GM12878 (cell line): ENCODE results near the gene BCR. TPM values are rescaled to one million over a fixed set of nuclear protein-coding genes. Genes with fewer than 3 reads are reported as not detected.

Experiments
- ATAC-seq: fragments of 200-7000 bp; cut with Tn5 transposase; 3 replicates; pipeline ENCODE4 v1.9.1; 2020; ENCODE audit warnings: mild to moderate bottlenecking, moderate library complexity
- BruUV-seq: library from RNA; stranded (reverse); fragments of 400-500 nt; replicated peaks from 2 replicates; lab custom pipeline; 2021; lab: Mats Ljungman, UMichigan
- CTCF ChIA-PET: fragments of 300-600 bp; sonication (Branson Sonifier 250); formaldehyde crosslinking; extraction: SDS; loops from one replicate; lab custom pipeline; 2021; ENCODE audit warnings: inconsistent platforms; lab: Yijun Ruan, JAX
- POLR2A ChIA-PET: fragments of 350-600 bp; formaldehyde crosslinking; extraction: SDS; loops from one replicate; lab custom pipeline; 2021; ENCODE audit warnings: inconsistent platforms; lab: Charles Lee
- RAD21 ChIA-PET: fragments of 300-600 bp; sonication (Branson Sonifier 250); formaldehyde crosslinking; loops from one replicate; lab custom pipeline; 2023; ENCODE audit warnings: antibody characterized with exemption; ENCODE audit not compliant: unreplicated experiment; lab: Charles Lee
- SMC1A ChIA-PET: fragments of 300-600 bp; sonication (Branson Sonifier 250); formaldehyde crosslinking; loops from one replicate; lab custom pipeline; 2023; ENCODE audit not compliant: unreplicated experiment, uncharacterized antibody; lab: Charles Lee
- DNase-seq: peaks from one replicate; pipeline ENCODE4 v3.0.0-alpha.2; 2011; ENCODE audit warnings: low read depth, low spot score
- FAIRE-seq: peaks from 3 replicates; lab custom pipeline; 2011; peaks lifted over from hg19 to GRCh38; lab: Jason Lieb, UNC
- H2AFZ ChIP-seq: 2 replicates; pipeline ENCODE4 v1.6.0; 2011; ENCODE audit warnings: low read depth, low read length, control low read depth; ENCODE audit not compliant: control insufficient read depth
- H3K27ac ChIP-seq: 2 replicates; pipeline ENCODE4 v1.5.1; 2011; ENCODE audit warnings: control low read depth; ENCODE audit not compliant: control insufficient read depth, insufficient read depth
- H3K27me3 ChIP-seq, 2 experiments: replicated peaks in 1 of 2; 2 replicates each; pipeline versions ENCODE4 v1.6.0 to v1.6.1; 2011; ENCODE audit warnings: low read length in 1 of 2; ENCODE audit not compliant: control insufficient read depth in 2 of 2, insufficient read depth in 2 of 2
- H3K36me3 ChIP-seq, 2 experiments: 2 replicates each; pipeline ENCODE4 v1.5.1; 2011; ENCODE audit warnings: low read length in 1 of 2; ENCODE audit not compliant: control insufficient read depth in 2 of 2, insufficient read depth in 2 of 2
- H3K4me1 ChIP-seq: 2 replicates; pipeline ENCODE4 v1.6.1; 2011; ENCODE audit warnings: mild to moderate bottlenecking, low read length, moderate library complexity, mixed read lengths; ENCODE audit not compliant: control insufficient read depth, insufficient read depth
- H3K4me2 ChIP-seq: 2 replicates; pipeline ENCODE4 v1.6.0; 2011; ENCODE audit warnings: control low read depth; ENCODE audit not compliant: control insufficient read depth, insufficient read depth
- H3K4me3 ChIP-seq: fragments of 200-600 bp; sonication (generic); 2 replicates; pipeline ENCODE4 v1.5.1; 2016
- H3K79me2 ChIP-seq: 2 replicates; pipeline ENCODE4 v1.6.0; 2011; ENCODE audit warnings: low read length; ENCODE audit not compliant: control insufficient read depth, insufficient read depth
- H3K9ac ChIP-seq: 2 replicates; pipeline ENCODE4 v1.8.0; 2011; ENCODE audit warnings: low read length, control low read depth, mixed read lengths; ENCODE audit not compliant: control insufficient read depth, insufficient read depth
- H3K9me3 ChIP-seq: replicated peaks from 3 replicates; pipeline ENCODE4 v1.5.1; 2011; ENCODE audit warnings: mild to moderate bottlenecking, low read length; ENCODE audit not compliant: control insufficient read depth, insufficient read depth
- H4K20me1 ChIP-seq: 2 replicates; pipeline ENCODE4 v1.6.0; 2011; ENCODE audit not compliant: control insufficient read depth, insufficient read depth
- ASH2L ChIP-seq: fragments of 300-600, 200-600 bp; sonication (generic); IDR thresholded peaks from 2 replicates; pipeline ENCODE4 v1.6.1; 2017; ENCODE audit warnings: low read depth, mild to moderate bottlenecking, borderline replicate concordance
- CBFB ChIP-seq: IDR thresholded peaks from 2 replicates; pipeline ENCODE4 v1.6.1; 2016; ENCODE audit warnings: antibody characterized with exemption, low read depth
- EED ChIP-seq: sonication (generic); IDR thresholded peaks from 2 replicates; pipeline ENCODE4 v1.6.1; 2016; ENCODE audit warnings: antibody characterized with exemption, low read depth
- GABPA ChIP-seq: IDR thresholded peaks from 2 replicates; pipeline ENCODE4 v1.6.1; 2014; ENCODE audit warnings: antibody characterized with exemption, low read depth, mild to moderate bottlenecking, inconsistent platforms
- JUNB ChIP-seq: IDR thresholded peaks from 2 replicates; pipeline ENCODE4 v1.6.1; 2016; ENCODE audit warnings: antibody characterized with exemption, mild to moderate bottlenecking
- MTA3 ChIP-seq: IDR thresholded peaks from 2 replicates; pipeline ENCODE4 v1.6.1; 2012; ENCODE audit warnings: low read length, inconsistent platforms, borderline replicate concordance
- MYC ChIP-seq: IDR thresholded peaks from 2 replicates; pipeline ENCODE4 v1.6.1; 2011; ENCODE audit warnings: mild to moderate bottlenecking, low read length, moderate library complexity, inconsistent platforms; ENCODE audit not compliant: insufficient read depth, insufficient replicate concordance, insufficient read length, severe bottlenecking
- NFXL1 ChIP-seq: fragments of 450-650 bp; IDR thresholded peaks from 2 replicates; pipeline ENCODE4 v1.6.1; 2017; ENCODE audit warnings: antibody characterized with exemption, mild to moderate bottlenecking, borderline replicate concordance
- PAX8 ChIP-seq: fragments of 450-650 bp; IDR thresholded peaks from 2 replicates; pipeline ENCODE4 v1.6.1; 2017; ENCODE audit warnings: mild to moderate bottlenecking, moderate library complexity
- STAT1 ChIP-seq: fragments of 450-650 bp; conservative IDR thresholded peaks from 2 replicates; pipeline ENCODE4 v1.6.1; 2014; ENCODE audit warnings: antibody characterized with exemption, mild to moderate bottlenecking
- STAT3 ChIP-seq: IDR thresholded peaks from 2 replicates; pipeline ENCODE4 v1.6.1; 2011; ENCODE audit warnings: low read depth, low read length, improper control_type of control experiment
- ZBED1 ChIP-seq: IDR thresholded peaks from 2 replicates; pipeline ENCODE4 v1.6.1; 2016; ENCODE audit warnings: borderline replicate concordance
- WGBS: methylation state at CpG from one replicate; pipeline ENCODE4 v1.1.6; 2016; ENCODE audit warnings: low lambda C conversion rate; ENCODE audit not compliant: insufficient replicate concordance, insufficient coverage; ENCODE audit errors: missing lambda C conversion rate; 5-methylcytosine and 5-hydroxymethylcytosine counted together
- in situ Hi-C: fragments of 300-500 bp; cut with MboI; formaldehyde crosslinking; loops from 9 replicates; pipeline ENCODE4 v1.14.3; 2018; ENCODE audit warnings: mixed read lengths
- intact Hi-C: fragments of 100-400 bp; cut with micrococcal nuclease; formaldehyde crosslinking; loops from one replicate; pipeline ENCODE4 v1.14.2; 2022; ENCODE audit not compliant: unreplicated experiment
- polyA plus RNA-seq, 11 experiments: library from polyadenylated mRNA; depleted of rRNA in 4 of 11; unstranded in 6 of 11; stranded (reverse) in 5 of 11; fragments of >200 nt; fragmentation: Nextera tagmentation in 4 of 11; fragmentation: Illumina TruSeq in 1 of 11; extraction: Ambion mirVana in 4 of 11; extraction: Trizol in 1 of 11; gene quantifications; 1 replicate in 1 of 11; 2 replicates in 10 of 11; pipeline versions ENCODE4 v1.2.1 to v1.2.3, GENCODE V29; 2011 to 2016; ENCODE audit warnings: inconsistent platforms in 2 of 11, missing spikeins in 2 of 11, low read depth in 1 of 11
- total RNA-seq, 4 experiments: library from RNA; depleted of rRNA in 3 of 4; stranded (reverse); fragments of >200 nt in 3 of 4; fragmentation: Illumina TruSeq in 1 of 4; extraction: Trizol in 1 of 4; gene quantifications; 2 replicates each; pipeline versions ENCODE4 v1.2.1 to v1.2.3, GENCODE V29; 2013 to 2021
- TF ChIP-seq, protein P1 (sequence below): fragments of 450-650 bp; formaldehyde crosslinking; IDR thresholded peaks from 2 replicates; pipeline ENCODE4 v1.4.0; 2022; ENCODE audit warnings: mild to moderate bottlenecking, moderate library complexity
- TF ChIP-seq, protein P2 (sequence below): fragments of 450-650 bp; IDR thresholded peaks from 2 replicates; pipeline ENCODE4 v1.6.1; 2018; ENCODE audit warnings: borderline replicate concordance, mild to moderate bottlenecking; ENCODE audit not compliant: partially characterized antibody
- TF ChIP-seq, protein P3 (sequence below): IDR thresholded peaks from 2 replicates; pipeline ENCODE4 v1.6.1; 2012; ENCODE audit warnings: low read depth, low read length, improper control_type of control experiment

Gene BCR
- total and polyA plus RNA-seq, 10 of the 15 experiments (the other 5 are each of a cell fraction or from before 2014, with no cell fraction given), result 1.7 to 64.7 (median 18.4) TPM

DNA sequence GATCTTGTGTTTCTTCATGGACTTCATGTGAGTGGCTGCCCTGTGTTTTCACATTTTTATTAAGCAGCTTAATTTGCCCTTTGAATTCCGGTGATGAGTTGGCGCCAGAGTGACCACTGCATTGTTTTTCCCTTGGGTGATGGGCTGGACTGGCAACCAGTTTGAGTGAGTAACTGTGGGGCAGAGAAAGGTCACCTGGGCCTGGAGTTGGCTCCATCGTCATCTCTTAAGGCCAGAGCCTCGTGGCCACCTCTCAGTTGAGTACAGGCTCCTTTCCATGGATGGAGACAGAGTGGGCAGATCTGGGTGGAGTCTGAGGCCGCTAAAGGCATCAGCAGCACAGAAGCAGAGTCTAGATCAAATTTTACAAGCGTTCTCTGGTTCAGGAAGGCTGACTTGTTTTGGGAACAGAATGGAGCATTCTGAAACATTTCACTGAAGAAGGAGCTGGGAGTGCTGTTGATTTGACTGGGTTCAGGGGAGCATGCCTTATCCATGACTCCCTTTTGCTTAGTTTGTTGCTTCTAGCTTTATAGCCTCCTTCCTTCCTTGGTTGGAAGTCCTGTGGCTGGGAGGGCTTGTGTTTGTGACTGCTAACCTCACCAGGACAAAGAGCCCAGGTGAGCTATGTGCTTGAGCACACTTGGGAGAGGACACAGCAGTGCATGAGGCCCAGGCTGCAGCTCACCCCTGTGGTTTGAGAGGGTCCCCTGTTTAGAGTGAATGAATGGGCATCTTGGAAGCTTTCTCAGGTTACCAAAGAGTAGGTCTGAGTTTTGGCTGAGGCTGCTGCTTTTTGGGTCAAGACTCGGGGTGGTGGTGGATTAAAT, 7.8 kb downstream of the BCR start (continued):
- TF ChIP-seq PAX8 (no peak), ASH2L (no peak)
- TF ChIP-seq, all 136 proteins: peak for 0

DNA sequence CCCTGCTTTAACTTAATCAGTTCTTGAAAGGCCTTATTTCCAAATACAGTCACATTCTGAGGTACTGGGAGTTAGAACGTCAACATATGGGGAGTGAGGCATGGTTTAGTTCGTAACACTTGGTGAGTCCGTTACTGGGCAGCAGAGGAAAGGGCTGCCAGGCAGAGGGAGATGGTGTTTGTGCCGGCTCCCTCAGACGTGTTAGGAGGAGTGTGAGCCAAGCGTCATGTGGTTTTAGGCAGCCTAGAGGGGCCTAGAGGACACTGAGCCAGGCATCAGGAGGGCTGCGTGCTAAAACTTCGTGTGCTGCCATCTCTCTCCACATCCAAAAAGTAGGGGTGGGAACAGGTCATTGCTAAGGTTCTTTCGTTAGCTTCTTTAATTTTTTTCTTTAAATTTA, 10.2 kb downstream of the BCR start:
- no TSS peak for BruUV-seq
- POLR2A ChIA-PET, result no interaction called here
- SMC1A ChIA-PET, result no interaction called here
- TF ChIP-seq JUNB, result no peak
- TF ChIP-seq MYC, result no peak
- TF ChIP-seq STAT3, result no peak
- TF ChIP-seq, protein P1, sequence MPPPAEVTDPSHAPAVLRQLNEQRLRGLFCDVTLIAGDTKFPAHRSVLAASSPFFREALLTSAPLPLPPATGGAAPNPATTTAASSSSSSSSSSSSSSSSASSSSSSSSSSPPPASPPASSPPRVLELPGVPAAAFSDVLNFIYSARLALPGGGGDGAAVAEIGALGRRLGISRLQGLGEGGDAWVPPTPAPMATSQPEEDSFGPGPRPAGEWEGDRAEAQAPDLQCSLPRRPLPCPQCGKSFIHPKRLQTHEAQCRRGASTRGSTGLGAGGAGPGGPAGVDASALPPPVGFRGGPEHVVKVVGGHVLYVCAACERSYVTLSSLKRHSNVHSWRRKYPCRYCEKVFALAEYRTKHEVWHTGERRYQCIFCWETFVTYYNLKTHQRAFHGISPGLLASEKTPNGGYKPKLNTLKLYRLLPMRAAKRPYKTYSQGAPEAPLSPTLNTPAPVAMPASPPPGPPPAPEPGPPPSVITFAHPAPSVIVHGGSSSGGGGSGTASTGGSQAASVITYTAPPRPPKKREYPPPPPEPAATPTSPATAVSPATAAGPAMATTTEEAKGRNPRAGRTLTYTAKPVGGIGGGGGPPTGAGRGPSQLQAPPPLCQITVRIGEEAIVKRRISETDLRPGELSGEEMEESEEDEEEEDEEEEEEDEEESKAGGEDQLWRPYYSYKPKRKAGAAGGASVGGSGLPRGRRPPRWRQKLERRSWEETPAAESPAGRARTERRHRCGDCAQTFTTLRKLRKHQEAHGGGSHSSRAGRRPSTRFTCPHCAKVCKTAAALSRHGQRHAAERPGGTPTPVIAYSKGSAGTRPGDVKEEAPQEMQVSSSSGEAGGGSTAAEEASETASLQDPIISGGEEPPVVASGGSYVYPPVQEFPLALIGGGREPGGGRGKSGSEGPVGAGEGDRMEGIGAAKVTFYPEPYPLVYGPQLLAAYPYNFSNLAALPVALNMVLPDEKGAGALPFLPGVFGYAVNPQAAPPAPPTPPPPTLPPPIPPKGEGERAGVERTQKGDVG (CRISPR knock-in tag), result no peak
- TF ChIP-seq STAT1, result no peak
- no peak for TF ChIP-seq MTA3
- no peak for TF ChIP-seq CBFB
- TF ChIP-seq EED, result no peak
- TF ChIP-seq, protein P2, sequence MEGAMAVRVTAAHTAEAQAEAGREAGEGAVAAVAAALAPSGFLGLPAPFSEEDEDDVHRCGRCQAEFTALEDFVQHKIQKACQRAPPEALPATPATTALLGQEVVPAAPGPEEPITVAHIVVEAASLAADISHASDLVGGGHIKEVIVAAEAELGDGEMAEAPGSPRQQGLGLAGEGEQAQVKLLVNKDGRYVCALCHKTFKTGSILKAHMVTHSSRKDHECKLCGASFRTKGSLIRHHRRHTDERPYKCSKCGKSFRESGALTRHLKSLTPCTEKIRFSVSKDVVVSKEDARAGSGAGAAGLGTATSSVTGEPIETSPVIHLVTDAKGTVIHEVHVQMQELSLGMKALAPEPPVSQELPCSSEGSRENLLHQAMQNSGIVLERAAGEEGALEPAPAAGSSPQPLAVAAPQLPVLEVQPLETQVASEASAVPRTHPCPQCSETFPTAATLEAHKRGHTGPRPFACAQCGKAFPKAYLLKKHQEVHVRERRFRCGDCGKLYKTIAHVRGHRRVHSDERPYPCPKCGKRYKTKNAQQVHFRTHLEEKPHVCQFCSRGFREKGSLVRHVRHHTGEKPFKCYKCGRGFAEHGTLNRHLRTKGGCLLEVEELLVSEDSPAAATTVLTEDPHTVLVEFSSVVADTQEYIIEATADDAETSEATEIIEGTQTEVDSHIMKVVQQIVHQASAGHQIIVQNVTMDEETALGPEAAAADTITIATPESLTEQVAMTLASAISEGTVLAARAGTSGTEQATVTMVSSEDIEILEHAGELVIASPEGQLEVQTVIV, result no peak
- TF ChIP-seq ZBED1, result no peak
- no peak for TF ChIP-seq GABPA
- TF ChIP-seq, protein P3, sequence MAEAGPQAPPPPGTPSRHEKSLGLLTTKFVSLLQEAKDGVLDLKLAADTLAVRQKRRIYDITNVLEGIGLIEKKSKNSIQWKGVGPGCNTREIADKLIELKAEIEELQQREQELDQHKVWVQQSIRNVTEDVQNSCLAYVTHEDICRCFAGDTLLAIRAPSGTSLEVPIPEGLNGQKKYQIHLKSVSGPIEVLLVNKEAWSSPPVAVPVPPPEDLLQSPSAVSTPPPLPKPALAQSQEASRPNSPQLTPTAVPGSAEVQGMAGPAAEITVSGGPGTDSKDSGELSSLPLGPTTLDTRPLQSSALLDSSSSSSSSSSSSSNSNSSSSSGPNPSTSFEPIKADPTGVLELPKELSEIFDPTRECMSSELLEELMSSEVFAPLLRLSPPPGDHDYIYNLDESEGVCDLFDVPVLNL, result no peak
- TF ChIP-seq NFXL1, result no peak

More for the DNA sequence above, 10.2 kb downstream of the BCR start:
- Histone ChIP-seq H3K79me2 (peaks cover 28% of the 10 kb centered on the region), H2AFZ (no peak overlapping the region), H3K9ac (no peak overlapping the region), H3K27ac (no peak overlapping the region), H3K36me3 (peaks cover 9 to 15% of the 10 kb centered on the region in 2 experiments; a peak in 3 of 4 replicates), H3K9me3 (no peaks in the 10 kb centered on the region), H4K20me1 (no peaks in the 10 kb centered on the region; the same call in 1 of the 2 replicates), H3K4me3 (no peak overlapping the region), H3K4me1 (peaks cover 3% of the 10 kb centered on the region; the same call in 1 of the 2 replicates), H3K27me3 (no peaks in the 10 kb centered on the region), H3K4me2 (no peak overlapping the region)
- RAD21 ChIA-PET, result no interaction called here
- CTCF ChIA-PET, result no interaction called here
- in situ Hi-C loops (no loop called here), intact Hi-C loops (no loop called here)
- 93% methylated on average over 9 of the region's 9 CpGs for WGBS
- ATAC-seq, result no peak
- no peak for DNase-seq
- no peak for FAIRE-seq
